IMR-90 (cell line): Measurements from ENCODE around the gene CADM1. TPM values are rescaled to one million over a fixed set of nuclear protein-coding genes. Genes with fewer than 3 reads are reported as not detected.

Experiments used
- ATAC-seq: fragments of 200-7000 bp; cut with Tn5 transposase; 2 replicates; pipeline ENCODE4 v1.9.1; 2020; ENCODE audit warnings: low read depth, mild to moderate bottlenecking, moderate library complexity
- BruUV-seq: library from RNA; stranded (reverse); fragments of 400-500 nt; replicated peaks from 2 replicates; lab custom pipeline; 2021; lab: Mats Ljungman, UMichigan
- CTCF ChIA-PET: fragments of 300-600 bp; formaldehyde crosslinking; extraction: SDS; loops from one replicate; lab custom pipeline; 2021; ENCODE audit warnings: antibody characterized with exemption; lab: Yijun Ruan, JAX
- POLR2A ChIA-PET: fragments of 300-600 bp; sonication (Branson Sonifier 250); formaldehyde crosslinking; loops from one replicate; lab custom pipeline; 2022; ENCODE audit warnings: antibody characterized with exemption; ENCODE audit not compliant: unreplicated experiment; lab: Charles Lee
- DNase-seq: peaks from one replicate; pipeline ENCODE4 v3.0.0; 2013
- H2AFZ ChIP-seq: replicated peaks from 2 replicates; pipeline ENCODE3; 2013; ENCODE audit warnings: low read length, mild to moderate bottlenecking; ENCODE audit not compliant: poor library complexity
- H2AK5ac ChIP-seq: 2 replicates; pipeline ENCODE4 v1.6.1; 2013; ENCODE audit warnings: low read depth, low read length, inconsistent platforms
- H2AK9ac ChIP-seq: replicated peaks from 2 replicates; pipeline ENCODE3; 2013; ENCODE audit warnings: mild to moderate bottlenecking, low read depth, low read length, moderate library complexity; ENCODE audit not compliant: poor library complexity
- H2BK120ac ChIP-seq: 2 replicates; pipeline ENCODE4 v1.6.1; 2013; ENCODE audit warnings: low read depth, low read length, inconsistent platforms
- H2BK15ac ChIP-seq: 3 replicates; pipeline ENCODE4 v1.6.1; 2013; ENCODE audit warnings: low read depth, low read length, inconsistent platforms
- H2BK20ac ChIP-seq: 2 replicates; pipeline ENCODE4 v1.6.1; 2013; ENCODE audit warnings: low read depth, mild to moderate bottlenecking, inconsistent platforms, low read length, moderate library complexity
- H2BK5ac ChIP-seq: 2 replicates; pipeline ENCODE4 v1.6.1; 2013; ENCODE audit warnings: mild to moderate bottlenecking, low read depth, low read length, inconsistent platforms; ENCODE audit not compliant: poor library complexity, severe bottlenecking
- H3K14ac ChIP-seq: replicated peaks from 2 replicates; pipeline ENCODE4 v1.6.1; 2013; ENCODE audit warnings: low read depth, low read length, inconsistent platforms
- H3K18ac ChIP-seq: 2 replicates; pipeline ENCODE4 v1.6.1; 2013; ENCODE audit warnings: low read depth, low read length, control low read depth
- H3K23ac ChIP-seq: 2 replicates; pipeline ENCODE4 v1.6.1; 2013; ENCODE audit warnings: low read depth, low read length, inconsistent platforms
- H3K27ac ChIP-seq: 2 replicates; pipeline ENCODE4 v1.5.1; 2013; ENCODE audit warnings: mild to moderate bottlenecking, control low read depth, low read length; ENCODE audit not compliant: insufficient read depth
- H3K27me3 ChIP-seq: 2 replicates; pipeline ENCODE4 v1.6.1; 2013; ENCODE audit warnings: low read length; ENCODE audit not compliant: control insufficient read depth, insufficient read depth
- H3K36me3 ChIP-seq: 2 replicates; pipeline ENCODE4 v1.6.1; 2013; ENCODE audit warnings: low read length, mixed read lengths; ENCODE audit not compliant: control insufficient read depth, insufficient read depth
- H3K4ac ChIP-seq: 2 replicates; pipeline ENCODE4 v1.6.1; 2013; ENCODE audit warnings: low read depth, low read length, inconsistent platforms
- H3K4me1 ChIP-seq: 2 replicates; pipeline ENCODE4 v1.6.1; 2013; ENCODE audit warnings: low read length, mixed read lengths; ENCODE audit not compliant: control insufficient read depth, insufficient read depth
- H3K4me2 ChIP-seq: 2 replicates; pipeline ENCODE4 v1.6.1; 2013; ENCODE audit warnings: low read depth, mild to moderate bottlenecking, control low read depth, low read length, moderate library complexity
- H3K4me3 ChIP-seq: 2 replicates; pipeline ENCODE4 v1.5.1; 2013; ENCODE audit warnings: low read depth, mild to moderate bottlenecking, control low read depth, low read length, moderate library complexity; ENCODE audit not compliant: insufficient read depth
- H3K56ac ChIP-seq: 2 replicates; pipeline ENCODE4 v1.6.1; 2013; ENCODE audit warnings: low read length, inconsistent platforms; ENCODE audit not compliant: insufficient read depth; ENCODE audit errors: extremely low read depth
- H3K79me1 ChIP-seq, 2 experiments: 2 replicates each; pipeline ENCODE4 v1.6.1; 2013; ENCODE audit warnings: low read length in 2 of 2, inconsistent platforms in 1 of 2, low read depth in 1 of 2
- H3K9ac ChIP-seq: 2 replicates; pipeline ENCODE4 v1.6.1; 2013; ENCODE audit warnings: low read depth, low read length, control low read depth
- H3K9me1 ChIP-seq: 2 replicates; pipeline ENCODE4 v1.6.1; 2013; ENCODE audit warnings: low read length, inconsistent platforms; ENCODE audit not compliant: insufficient read depth
- H3K9me3 ChIP-seq: 2 replicates; pipeline ENCODE4 v1.6.1; 2013; ENCODE audit warnings: low read length; ENCODE audit not compliant: control insufficient read depth, insufficient read depth
- H4K20me1 ChIP-seq: 2 replicates; pipeline ENCODE4 v1.6.1; 2013; ENCODE audit warnings: low read length, inconsistent platforms; ENCODE audit not compliant: insufficient read depth
- H4K5ac ChIP-seq: 2 replicates; pipeline ENCODE4 v1.6.1; 2013; ENCODE audit warnings: mild to moderate bottlenecking, low read depth, low read length, control low read depth
- H4K8ac ChIP-seq, 2 experiments: 2 replicates each; pipeline ENCODE4 v1.6.1; 2013; ENCODE audit warnings: low read depth in 2 of 2, low read length in 2 of 2, control low read depth in 1 of 2, inconsistent platforms in 1 of 2
- H4K91ac ChIP-seq: 2 replicates; pipeline ENCODE4 v1.6.1; 2013; ENCODE audit warnings: low read depth, low read length, inconsistent platforms; ENCODE audit not compliant: insufficient read depth
- BHLHE40 ChIP-seq: fragments of 150-350 bp; IDR thresholded peaks from 2 replicates; pipeline ENCODE4 v1.6.1; 2016; ENCODE audit warnings: mild to moderate bottlenecking, low read depth, low read length
- CEBPB ChIP-seq: IDR thresholded peaks from 2 replicates; pipeline ENCODE4 v1.6.1; 2012; ENCODE audit warnings: low read depth, low read length, improper control_type of control experiment
- FOS ChIP-seq: fragments of 150-350 bp; IDR thresholded peaks from 2 replicates; pipeline ENCODE4 v1.6.1; 2016; ENCODE audit warnings: low read depth, low read length
- MAFK ChIP-seq: IDR thresholded peaks from 2 replicates; pipeline ENCODE4 v1.6.1; 2012; ENCODE audit warnings: low read depth, low read length, improper control_type of control experiment
- MAZ ChIP-seq: IDR thresholded peaks from 2 replicates; pipeline ENCODE4 v1.6.1; 2012; ENCODE audit warnings: low read depth, mild to moderate bottlenecking, low read length, improper control_type of control experiment, moderate library complexity, borderline replicate concordance
- NFE2L2 ChIP-seq: fragments of 150-350 bp; IDR thresholded peaks from 2 replicates; pipeline ENCODE4 v1.6.1; 2016; ENCODE audit warnings: low read depth, mild to moderate bottlenecking, low read length
- RAD21 ChIP-seq: IDR thresholded peaks from 2 replicates; pipeline ENCODE4 v1.6.1; 2012; ENCODE audit warnings: low read length, improper control_type of control experiment
- RCOR1 ChIP-seq: IDR thresholded peaks from 2 replicates; pipeline ENCODE4 v1.6.1; 2012; ENCODE audit warnings: mild to moderate bottlenecking, low read length, improper control_type of control experiment; ENCODE audit not compliant: insufficient replicate concordance
- RFX5 ChIP-seq: IDR thresholded peaks from 2 replicates; pipeline ENCODE4 v1.8.0; 2012; ENCODE audit warnings: low read depth, mild to moderate bottlenecking, low read length, moderate library complexity
- WGBS, 2 experiments: methylation state at CpG; one replicate each; pipeline versions ENCODE4 v1.1.5 to v1.1.7; 2013; ENCODE audit warnings: missing lambda C conversion rate in 2 of 2; ENCODE audit not compliant: insufficient read length in 1 of 2; ENCODE audit errors: extremely low coverage in 2 of 2; 5-methylcytosine and 5-hydroxymethylcytosine counted together
- dilution Hi-C: fragments of 300-500 bp; cut with HindIII; formaldehyde crosslinking; loops from one replicate; pipeline ENCODE4 v1.14.3; 2018; ENCODE audit warnings: low sequenced_read_pairs; ENCODE audit not compliant: unreplicated experiment
- in situ Hi-C: fragments of 300-500 bp; cut with MboI; formaldehyde crosslinking; loops from 3 replicates; pipeline ENCODE4 v1.14.3; 2019; ENCODE audit warnings: low sequenced_read_pairs, inconsistent platforms, mixed read lengths
- intact Hi-C: fragments of 100-400 bp; cut with micrococcal nuclease; formaldehyde crosslinking; loops from 2 replicates; pipeline ENCODE4 v1.10.0; 2022
- polyA plus RNA-seq, 3 experiments: library from polyadenylated mRNA; depleted of rRNA; stranded (reverse); fragments of >200 nt; gene quantifications; 2 replicates each; pipeline ENCODE4 v1.2.3, GENCODE V29; 2012; ENCODE audit warnings: low replicate concordance in 1 of 3
- total RNA-seq: library from RNA; depleted of rRNA; stranded (reverse); fragments of >200 nt; gene quantifications from 2 replicates; pipeline ENCODE4 v1.2.3, GENCODE V29; 2012
- TF ChIP-seq, protein P1 (sequence below): fragments of 150-350 bp; IDR thresholded peaks from 2 replicates; pipeline ENCODE4 v1.6.1; 2016; ENCODE audit warnings: low read depth, mild to moderate bottlenecking, low read length, moderate library complexity, borderline replicate concordance

The CADM1 gene
- total and polyA plus RNA-seq, 2 of the 4 experiments (the other 2 are of a cell fraction), result 28.8 to 77.1 TPM

GRCh38 chr11:115421992-115422689 lies 82.1 kb downstream of the CADM1 start:
- CTCF ChIA-PET, result interaction anchor here (1.0 kb wide), 1 partner anchor 57 kb away, joined by 3 read pairs; no protein-coding TSS in a partner anchor
- ATAC-seq, result no peak

More at GRCh38 chr11:115421992-115422689, 82.1 kb downstream of the CADM1 start:
- Histone ChIP-seq H2BK120ac (no peak overlapping the region), H2BK15ac (no peak overlapping the region), H3K18ac (no peak overlapping the region), H2AFZ (no peak overlapping the region), H2BK5ac (no peak overlapping the region), H3K9me1 (no peaks in the 10 kb centered on the region), H3K4me1 (peaks cover 2% of the 10 kb centered on the region), H4K91ac (no peak overlapping the region), H3K27ac (no peak overlapping the region), H3K14ac (no peak overlapping the region), H4K8ac (no peak overlapping the region), H2BK20ac (no peak overlapping the region), H3K56ac (no peak overlapping the region), H3K23ac (no peak overlapping the region), H3K4me2 (no peak overlapping the region), H2AK5ac (no peak overlapping the region), H4K20me1 (no peaks in the 10 kb centered on the region), H3K27me3 (no peaks in the 10 kb centered on the region), H3K4me3 (no peak overlapping the region), H2AK9ac (no peak overlapping the region), H3K36me3 (no peaks in the 10 kb centered on the region), H3K79me1 (peaks cover 3 to 9% of the 10 kb centered on the region in 2 experiments; a peak in 1 of 4 replicates), H3K9ac (no peak overlapping the region), H3K4ac (no peak overlapping the region), H3K9me3 (no peaks in the 10 kb centered on the region), H4K5ac (no peak overlapping the region)
- POLR2A ChIA-PET, result no interaction called here
- DNase-seq, result no peak
- WGBS, 2 experiments, result 100% methylated on average over 1 of the region's 6 CpGs; no CpG with 5 or more reads in 1 of the 2 experiments
- dilution Hi-C loops (no loop called here), intact Hi-C loops (no loop called here), in situ Hi-C loops (no loop called here)
- no peak for TF ChIP-seq FOS
- no peak for TF ChIP-seq MAFK
- no peak for TF ChIP-seq NFE2L2
- no peak for TF ChIP-seq BHLHE40
- TF ChIP-seq CEBPB, result no peak
- no peak for TF ChIP-seq RFX5
- no peak for TF ChIP-seq RCOR1
- TF ChIP-seq, protein P1, sequence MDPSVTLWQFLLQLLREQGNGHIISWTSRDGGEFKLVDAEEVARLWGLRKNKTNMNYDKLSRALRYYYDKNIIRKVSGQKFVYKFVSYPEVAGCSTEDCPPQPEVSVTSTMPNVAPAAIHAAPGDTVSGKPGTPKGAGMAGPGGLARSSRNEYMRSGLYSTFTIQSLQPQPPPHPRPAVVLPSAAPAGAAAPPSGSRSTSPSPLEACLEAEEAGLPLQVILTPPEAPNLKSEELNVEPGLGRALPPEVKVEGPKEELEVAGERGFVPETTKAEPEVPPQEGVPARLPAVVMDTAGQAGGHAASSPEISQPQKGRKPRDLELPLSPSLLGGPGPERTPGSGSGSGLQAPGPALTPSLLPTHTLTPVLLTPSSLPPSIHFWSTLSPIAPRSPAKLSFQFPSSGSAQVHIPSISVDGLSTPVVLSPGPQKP, result no peak
- no peak for TF ChIP-seq MAZ
- TF ChIP-seq RAD21, result no peak
- no TSS peak for BruUV-seq
